Measurements from ENCODE around the gene SLC18A2.

SLC18A2 gene

GRCh38 chr10:117260084-117260483 lies 19.2 kb downstream of the SLC18A2 start:
- POLR2A ChIA-PET (ENCODE audit: low non-redundant PET) = no interaction called here
- DNase-seq (ENCODE audit: low spot score) = no peak
- TF ChIP-seq, protein P1, sequence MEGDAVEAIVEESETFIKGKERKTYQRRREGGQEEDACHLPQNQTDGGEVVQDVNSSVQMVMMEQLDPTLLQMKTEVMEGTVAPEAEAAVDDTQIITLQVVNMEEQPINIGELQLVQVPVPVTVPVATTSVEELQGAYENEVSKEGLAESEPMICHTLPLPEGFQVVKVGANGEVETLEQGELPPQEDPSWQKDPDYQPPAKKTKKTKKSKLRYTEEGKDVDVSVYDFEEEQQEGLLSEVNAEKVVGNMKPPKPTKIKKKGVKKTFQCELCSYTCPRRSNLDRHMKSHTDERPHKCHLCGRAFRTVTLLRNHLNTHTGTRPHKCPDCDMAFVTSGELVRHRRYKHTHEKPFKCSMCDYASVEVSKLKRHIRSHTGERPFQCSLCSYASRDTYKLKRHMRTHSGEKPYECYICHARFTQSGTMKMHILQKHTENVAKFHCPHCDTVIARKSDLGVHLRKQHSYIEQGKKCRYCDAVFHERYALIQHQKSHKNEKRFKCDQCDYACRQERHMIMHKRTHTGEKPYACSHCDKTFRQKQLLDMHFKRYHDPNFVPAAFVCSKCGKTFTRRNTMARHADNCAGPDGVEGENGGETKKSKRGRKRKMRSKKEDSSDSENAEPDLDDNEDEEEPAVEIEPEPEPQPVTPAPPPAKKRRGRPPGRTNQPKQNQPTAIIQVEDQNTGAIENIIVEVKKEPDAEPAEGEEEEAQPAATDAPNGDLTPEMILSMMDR (conservative IDR thresholded peaks at IDR 0.05; ENCODE audit: low read depth) = no peak
- CTCF ChIA-PET = no interaction called here
- H3K27ac ChIP-seq = no peak overlapping the region

DNA sequence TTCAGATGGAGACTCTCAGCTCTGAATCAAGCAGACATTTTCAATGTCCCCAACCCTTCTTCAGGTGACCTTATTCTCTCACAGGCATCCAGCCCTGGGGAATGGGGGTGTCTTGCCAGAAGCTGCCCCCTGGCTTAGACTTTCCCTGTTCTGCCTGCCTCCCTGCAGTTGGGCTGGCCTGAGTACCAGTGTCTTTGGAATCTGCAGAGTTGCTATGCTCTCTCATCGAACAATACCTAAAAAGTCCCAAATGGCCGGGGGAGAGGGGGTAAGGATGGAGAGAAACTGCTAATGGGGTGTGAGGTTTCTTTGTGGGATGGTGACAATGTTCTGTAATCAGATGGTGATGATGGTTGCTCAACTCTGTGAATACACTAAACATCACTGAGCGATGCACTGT lies 20.6 kb downstream of the SLC18A2 start:
- TF ChIP-seq, protein P1 (conservative IDR thresholded peaks at IDR 0.05; ENCODE audit: low read depth) = no peak
- ChIA-PET POLR2A (ENCODE audit: low non-redundant PET) (no interaction called here), CTCF (interaction anchor here (0.6 to 0.7 kb wide), 3 partner anchors 15 to 349 kb away, joined by 3 to 6 read pairs (median 5); no protein-coding TSS in a partner anchor)
- DNase-seq (ENCODE audit: low spot score) = no peak
- no peak overlapping the region for H3K27ac ChIP-seq

GRCh38 chr10:117262291-117262902 lies 21.5 kb downstream of the SLC18A2 start:
- ChIA-PET POLR2A (ENCODE audit: low non-redundant PET) (no interaction called here), CTCF (interaction anchor here (0.6 to 0.7 kb wide), 3 partner anchors 14 to 37 kb away, joined by 3 to 6 read pairs (median 5); no protein-coding TSS in a partner anchor)
- DNase-seq (ENCODE audit: low spot score) = no peak
- TF ChIP-seq, protein P1 (conservative IDR thresholded peaks at IDR 0.05; ENCODE audit: low read depth) = no peak
- H3K27ac ChIP-seq = no peak overlapping the region

GRCh38 chr10:117262903-117263293 lies 22.0 kb downstream of the SLC18A2 start:
- H3K27ac ChIP-seq = no peak overlapping the region
- POLR2A ChIA-PET (ENCODE audit: low non-redundant PET) = no interaction called here
- CTCF ChIA-PET = interaction anchor here (0.5 to 0.7 kb wide), 3 partner anchors 23 to 407 kb away, joined by 3 read pairs; no protein-coding TSS in a partner anchor
- TF ChIP-seq, protein P1 (conservative IDR thresholded peaks at IDR 0.05; ENCODE audit: low read depth) = no peak
- DNase-seq (ENCODE audit: low spot score) = no peak

GRCh38 chr10:117264782-117265181 lies 23.9 kb downstream of the SLC18A2 start:
- TF ChIP-seq, protein P1 (conservative IDR thresholded peaks at IDR 0.05; ENCODE audit: low read depth) = no peak
- ChIA-PET POLR2A (ENCODE audit: low non-redundant PET) (no interaction called here), CTCF (interaction anchor here (1.0 kb wide), 1 partner anchor 48 kb away, joined by 3 read pairs; no protein-coding TSS in a partner anchor)
- no peak for DNase-seq (ENCODE audit: low spot score)
- no peak overlapping the region for H3K27ac ChIP-seq

DNA sequence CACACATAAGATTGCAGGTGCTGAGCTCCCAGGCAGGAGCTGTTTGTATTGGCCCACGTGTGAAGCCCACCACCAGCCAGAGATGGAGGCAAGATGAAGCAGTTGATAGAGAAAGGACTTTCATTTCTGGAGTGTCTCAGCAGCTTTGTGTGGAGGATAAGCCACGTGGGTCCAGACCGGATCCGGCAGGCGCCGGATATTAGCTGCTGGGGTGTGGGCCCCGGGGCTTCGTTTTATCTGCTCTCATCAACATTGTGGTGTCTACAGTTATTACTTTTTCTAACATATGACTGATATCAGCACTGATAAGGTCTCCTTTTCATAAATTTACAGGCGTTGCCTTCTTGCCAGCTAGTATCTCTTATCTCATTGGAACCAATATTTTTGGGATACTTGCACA lies 25.5 kb downstream of the SLC18A2 start:
- TF ChIP-seq, protein P1 (conservative IDR thresholded peaks at IDR 0.05; ENCODE audit: low read depth) = no peak
- ChIA-PET CTCF (no interaction called here), POLR2A (ENCODE audit: low non-redundant PET) (no interaction called here)
- H3K27ac ChIP-seq = no peak overlapping the region
- no peak for DNase-seq (ENCODE audit: low spot score)

Data from RWPE1 (cell line).